H1 (cell line): Measurements from ENCODE around the gene ATF7IP2. TPM values are rescaled to one million over a fixed set of nuclear protein-coding genes. Genes with fewer than 3 reads are reported as not detected.

Source experiments
- CTCF ChIA-PET: fragments of 300-600 bp; sonication (Branson Sonifier 250); formaldehyde crosslinking; loops from one replicate; lab custom pipeline; 2021; ENCODE audit not compliant: partially characterized antibody; lab: Charles Lee
- POLR2A ChIA-PET: fragments of 300-600 bp; sonication (Branson Sonifier 250); formaldehyde crosslinking; loops from one replicate; lab custom pipeline; 2021; ENCODE audit warnings: inconsistent platforms; ENCODE audit not compliant: partially characterized antibody; lab: Charles Lee
- DNase-seq, 2 experiments: peaks; one replicate each; pipeline versions ENCODE4 v3.0.0 to v3.0.0-alpha.2; 2010 to 2022; ENCODE audit warnings: low spot score in 2 of 2, low read depth in 1 of 2, mixed read lengths in 1 of 2
- FAIRE-seq: peaks from 2 replicates; lab custom pipeline; 2011; peaks lifted over from hg19 to GRCh38; lab: Jason Lieb, UNC
- H2AFZ ChIP-seq: 2 replicates; pipeline ENCODE4 v1.8.1; 2012; ENCODE audit warnings: low read length, inconsistent platforms
- H2AK5ac ChIP-seq: 2 replicates; pipeline ENCODE4 v1.6.1; 2013; ENCODE audit warnings: low read depth, low read length
- H2BK120ac ChIP-seq: replicated peaks from 2 replicates; pipeline ENCODE3; 2013; ENCODE audit warnings: low read depth, low read length, inconsistent platforms
- H2BK12ac ChIP-seq: 2 replicates; pipeline ENCODE4 v1.6.1; 2013; ENCODE audit warnings: low read depth, low read length
- H2BK15ac ChIP-seq: 2 replicates; pipeline ENCODE4 v1.6.1; 2013; ENCODE audit warnings: low read length
- H2BK20ac ChIP-seq: 2 replicates; pipeline ENCODE4 v1.6.1; 2013; ENCODE audit warnings: low read length
- H2BK5ac ChIP-seq: 2 replicates; pipeline ENCODE4 v1.6.1; 2013; ENCODE audit warnings: low read depth, low read length
- H3K14ac ChIP-seq: 2 replicates; pipeline ENCODE4 v1.6.1; 2013; ENCODE audit warnings: inconsistent platforms; ENCODE audit not compliant: insufficient read length
- H3K18ac ChIP-seq: 2 replicates; pipeline ENCODE4 v1.6.1; 2013; ENCODE audit warnings: low read length; ENCODE audit errors: extremely low read depth
- H3K23ac ChIP-seq: 2 replicates; pipeline ENCODE4 v1.6.1; 2013; ENCODE audit warnings: inconsistent platforms; ENCODE audit not compliant: insufficient read length
- H3K23me2 ChIP-seq: 2 replicates; pipeline ENCODE4 v1.6.1; 2013; ENCODE audit warnings: low read depth, low read length
- H3K27ac ChIP-seq: 2 replicates; pipeline ENCODE4 v1.6.1; 2011; ENCODE audit warnings: low read depth, low read length, inconsistent platforms
- H3K27me3 ChIP-seq, 4 experiments: replicated peaks in 1 of 4; 1 replicate in 1 of 4; 2 replicates in 3 of 4; pipeline versions ENCODE4 v1.6.1 to v1.8.1; 2011 to 2013; ENCODE audit warnings: low read length in 3 of 4, mild to moderate bottlenecking in 3 of 4, inconsistent platforms in 2 of 4, mixed read lengths in 2 of 4, moderate library complexity in 1 of 4; ENCODE audit not compliant: control insufficient read depth in 3 of 4, insufficient read depth in 3 of 4; ENCODE audit errors: extremely low read depth in 1 of 4
- H3K36me3 ChIP-seq, 4 experiments: 2 replicates each; pipeline versions ENCODE4 v1.6.1 to v1.8.1; 2011 to 2013; ENCODE audit warnings: mild to moderate bottlenecking in 4 of 4, low read length in 3 of 4, moderate library complexity in 2 of 4, control low read depth in 1 of 4, inconsistent platforms in 1 of 4; ENCODE audit not compliant: insufficient read depth in 4 of 4, control insufficient read depth in 2 of 4
- H3K4ac ChIP-seq: replicated peaks from 2 replicates; pipeline ENCODE3; 2013; ENCODE audit warnings: low read length, low read depth, mixed read lengths, inconsistent platforms; ENCODE audit not compliant: insufficient read length
- H3K4me1 ChIP-seq, 4 experiments: replicated peaks in 1 of 4; 1 replicate in 1 of 4; 2 replicates in 3 of 4; pipeline versions ENCODE4 v1.6.1 to v1.8.1; 2011 to 2013; ENCODE audit warnings: low read length in 3 of 4, inconsistent platforms in 2 of 4, mixed read lengths in 1 of 4; ENCODE audit not compliant: insufficient read depth in 4 of 4, control insufficient read depth in 3 of 4
- H3K4me2 ChIP-seq, 2 experiments: 2 replicates each; pipeline versions ENCODE4 v1.6.1 to v1.8.1; 2011 to 2013; ENCODE audit warnings: low read depth in 2 of 2, low read length in 2 of 2, control low read depth in 1 of 2, inconsistent platforms in 1 of 2, mild to moderate bottlenecking in 1 of 2; ENCODE audit not compliant: insufficient read depth in 1 of 2
- H3K4me3 ChIP-seq, 4 experiments: fragments of 200-600, 300-600 bp in 1 of 4; sonication (generic), shearing (Covaris generic), sonication (Bioruptor Twin) in 1 of 4; 2 replicates each; pipeline versions ENCODE4 v1.5.1 to v1.8.1; 2011 to 2016; ENCODE audit warnings: low read length in 4 of 4, low read depth in 3 of 4, control low read depth in 2 of 4, inconsistent platforms in 2 of 4, mild to moderate bottlenecking in 2 of 4, mixed read lengths in 1 of 4, moderate library complexity in 1 of 4; ENCODE audit not compliant: insufficient read depth in 2 of 4; ENCODE audit errors: extremely low read depth in 1 of 4
- H3K56ac ChIP-seq: replicated peaks from 2 replicates; pipeline ENCODE3; 2013; ENCODE audit warnings: low read depth, mild to moderate bottlenecking, mixed read lengths, low read length, inconsistent platforms; ENCODE audit not compliant: insufficient read length
- H3K79me1 ChIP-seq: 2 replicates; pipeline ENCODE4 v1.6.1; 2013; ENCODE audit warnings: low read depth, low read length, control low read depth
- H3K79me2 ChIP-seq, 2 experiments: 2 replicates each; pipeline versions ENCODE4 v1.6.1 to v1.8.1; 2012 to 2013; ENCODE audit warnings: low read length in 2 of 2, mild to moderate bottlenecking in 2 of 2, inconsistent platforms in 1 of 2; ENCODE audit not compliant: insufficient read depth in 2 of 2, control insufficient read depth in 1 of 2
- H3K9ac ChIP-seq, 4 experiments: replicated peaks in 1 of 4; 1 replicate in 1 of 4; 2 replicates in 3 of 4; pipeline versions ENCODE4 v1.6.1 to v1.8.1; 2011 to 2013; ENCODE audit warnings: low read depth in 3 of 4, low read length in 3 of 4, control low read depth in 2 of 4, mild to moderate bottlenecking in 2 of 4, moderate library complexity in 2 of 4, inconsistent platforms in 1 of 4; ENCODE audit errors: extremely low read depth in 1 of 4
- H3K9me3 ChIP-seq, 2 experiments: 2 replicates each; pipeline versions ENCODE4 v1.6.1 to v1.8.1; 2012 to 2013; ENCODE audit warnings: mild to moderate bottlenecking in 2 of 2, moderate library complexity in 2 of 2, control low read depth in 1 of 2, inconsistent platforms in 1 of 2, low read depth in 1 of 2, low read length in 1 of 2, mixed read lengths in 1 of 2; ENCODE audit not compliant: insufficient read depth in 2 of 2
- H4K20me1 ChIP-seq, 2 experiments: replicated peaks in 1 of 2; 2 replicates each; pipeline versions ENCODE3 to v1.8.1; 2011 to 2013; ENCODE audit warnings: inconsistent platforms in 2 of 2, low read length in 2 of 2, mild to moderate bottlenecking in 1 of 2; ENCODE audit not compliant: insufficient read depth in 2 of 2, control insufficient read depth in 1 of 2
- H4K5ac ChIP-seq: 2 replicates; pipeline ENCODE4 v1.6.1; 2013; ENCODE audit warnings: low read length, low read depth, mixed read lengths, inconsistent platforms; ENCODE audit not compliant: insufficient read length
- H4K8ac ChIP-seq: 2 replicates; pipeline ENCODE4 v1.8.0; 2013; ENCODE audit warnings: mild to moderate bottlenecking, moderate library complexity, low read length, inconsistent platforms; ENCODE audit not compliant: insufficient read depth; ENCODE audit errors: extremely low read depth
- H4K91ac ChIP-seq: replicated peaks from 2 replicates; pipeline ENCODE3; 2013; ENCODE audit warnings: low read length, mixed read lengths, inconsistent platforms; ENCODE audit not compliant: insufficient read length
- BCL11A ChIP-seq, 2 experiments: IDR thresholded peaks; one replicate each; pipeline ENCODE4 v1.6.1; 2011; ENCODE audit warnings: low read depth in 2 of 2, low read length in 2 of 2, mild to moderate bottlenecking in 2 of 2
- CREB1 ChIP-seq: IDR thresholded peaks from 2 replicates; pipeline ENCODE4 v1.6.1; 2012; ENCODE audit warnings: inconsistent platforms
- EGR1 ChIP-seq: IDR thresholded peaks from 2 replicates; pipeline ENCODE4 v1.6.1; 2011; ENCODE audit warnings: low read depth, low read length, borderline replicate concordance
- JUN ChIP-seq: IDR thresholded peaks from 2 replicates; pipeline ENCODE4 v1.6.1; 2011; ENCODE audit warnings: low read depth, mild to moderate bottlenecking, improper control_type of control experiment, low read length
- MAFK ChIP-seq: IDR thresholded peaks from 2 replicates; pipeline ENCODE4 v1.6.1; 2012; ENCODE audit warnings: low read depth, mild to moderate bottlenecking, improper control_type of control experiment, low read length
- NANOG ChIP-seq: IDR thresholded peaks from 2 replicates; pipeline ENCODE4 v1.6.1; 2011; ENCODE audit warnings: low read length, low read depth, mild to moderate bottlenecking, inconsistent platforms; ENCODE audit not compliant: insufficient read depth, poor library complexity, severe bottlenecking
- SAP30 ChIP-seq: fragments of 300-600 bp; sonication (generic); IDR thresholded peaks from 2 replicates; pipeline ENCODE4 v1.7.1; 2012; ENCODE audit warnings: low read length, moderate library complexity, mild to moderate bottlenecking, inconsistent platforms; ENCODE audit not compliant: insufficient read depth, insufficient replicate concordance
- SIN3A ChIP-seq, 2 experiments: IDR thresholded peaks in 1 of 2; conservative IDR thresholded peaks in 1 of 2; 2 replicates each; pipeline ENCODE4 v1.6.1; 2011 to 2012; ENCODE audit warnings: low read length in 2 of 2, improper control_type of control experiment in 1 of 2, low read depth in 1 of 2, mild to moderate bottlenecking in 1 of 2
- SRF ChIP-seq: IDR thresholded peaks from 2 replicates; pipeline ENCODE4 v1.6.1; 2011; ENCODE audit warnings: mild to moderate bottlenecking, low read depth, low read length, moderate library complexity
- TAF7 ChIP-seq: optimal IDR thresholded peaks from 2 replicates; pipeline ENCODE3; 2011; ENCODE audit warnings: low read depth, mild to moderate bottlenecking, inconsistent platforms, low read length, moderate library complexity, borderline replicate concordance
- WGBS, 2 experiments: shearing (Covaris generic) in 1 of 2; methylation state at CpG; one replicate each; pipeline versions ENCODE4 v1.1.6 to v1.1.7; 2013 to 2015; ENCODE audit warnings: low lambda C conversion rate in 2 of 2, mixed read lengths in 2 of 2, inconsistent platforms in 1 of 2, low coverage in 1 of 2, missing lambda C conversion rate in 1 of 2; ENCODE audit not compliant: insufficient replicate concordance in 2 of 2, insufficient coverage in 1 of 2, insufficient read length in 1 of 2; ENCODE audit errors: extremely low coverage in 1 of 2, missing lambda C conversion rate in 1 of 2; 5-methylcytosine and 5-hydroxymethylcytosine counted together
- polyA plus RNA-seq, 7 experiments: library from polyadenylated mRNA; depleted of rRNA in 3 of 7; stranded (reverse) in 5 of 7; unstranded in 2 of 7; fragments of >200 nt in 5 of 7; fragments of 200-250 nt in 2 of 7; gene quantifications; 1 replicate in 5 of 7; 2 replicates in 1 of 7; 4 replicates in 1 of 7; pipeline versions ENCODE4 v1.2.1 to v1.2.3, GENCODE V29; 2011 to 2013; ENCODE audit warnings: missing spikeins in 2 of 7, mixed read lengths in 2 of 7
- total RNA-seq: library from RNA; stranded (reverse); fragmentation: NEBNext Ultra II Directional; extraction: Animal tissue kit (Norgen Biotek cat#: 25700); gene quantifications from 2 replicates; pipeline ENCODE4 v1.2.1, GENCODE V29; 2021
- TF ChIP-seq, protein P1 (sequence below): IDR thresholded peaks from 2 replicates; pipeline ENCODE4 v1.6.1; 2012; ENCODE audit warnings: inconsistent platforms

The ATF7IP2 gene
- total and polyA plus RNA-seq, 2 of the 8 experiments (the other 6 are each of a cell fraction or from before 2014, with no cell fraction given): 28.7 to 32.8 TPM

DNA sequence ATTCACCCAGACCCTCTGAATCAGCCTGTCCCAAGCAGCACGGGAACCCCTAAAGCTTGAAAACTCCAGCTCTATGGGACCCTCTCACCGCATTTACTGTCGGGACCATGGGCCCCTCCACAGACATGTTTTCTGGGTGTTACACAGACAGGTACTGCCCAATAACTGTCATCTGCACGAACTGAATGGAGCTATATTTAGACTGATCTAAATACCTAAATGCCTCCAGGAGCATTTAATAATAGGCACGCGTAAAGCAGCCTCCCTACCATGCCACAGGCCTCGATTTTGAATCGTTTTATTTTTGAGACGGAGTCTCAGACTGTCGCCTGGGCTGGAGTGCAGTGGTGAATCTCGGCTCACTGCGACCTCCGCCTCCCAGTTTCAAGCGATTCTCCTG lies 144.8 kb downstream of the ATF7IP2 start:
- Histone ChIP-seq H3K18ac (no peak overlapping the region), H3K27me3 (no peaks in the 10 kb centered on the region), H2BK12ac (no peak overlapping the region), H3K9me3 (no peaks in the 10 kb centered on the region), H3K79me1 (no peaks in the 10 kb centered on the region), H2BK120ac (no peak overlapping the region), H4K8ac (no peak overlapping the region), H3K4me1 (no peaks in the 10 kb centered on the region), H3K23ac (no peak overlapping the region), H3K9ac (no peak overlapping the region), H3K14ac (no peak overlapping the region), H3K56ac (no peak overlapping the region), H4K91ac (no peak overlapping the region), H2BK20ac (no peak overlapping the region), H3K4ac (no peak overlapping the region), H3K27ac (no peak overlapping the region), H2AFZ (no peak overlapping the region), H2BK15ac (no peak overlapping the region), H4K5ac (no peak overlapping the region), H3K79me2 (no peaks in the 10 kb centered on the region), H2AK5ac (no peak overlapping the region), H2BK5ac (no peak overlapping the region), H3K4me2 (no peak overlapping the region), H3K4me3 (no peak overlapping the region), H3K36me3 (no peaks in the 10 kb centered on the region; a peak in 1 of 8 replicates), H3K23me2 (no peaks in the 10 kb centered on the region), H4K20me1 (no peaks in the 10 kb centered on the region)
- no peak for FAIRE-seq
- no peak for DNase-seq
- CTCF ChIA-PET: interaction anchor here (0.8 to 4.2 kb wide), 5 partner anchors 10 to 202 kb away, joined by 3 to 26 read pairs (median 3); no protein-coding TSS in a partner anchor
- no peak for TF ChIP-seq SIN3A (conservative IDR thresholded peaks at IDR 0.05 in 1 of 2, IDR thresholded peaks at IDR 0.05 in 1 of 2; ENCODE audit: low read depth in 1 of 2, low read length in 2 of 2)
- TF ChIP-seq MAFK: no peak
- no peak for TF ChIP-seq NANOG
- TF ChIP-seq, protein P1, sequence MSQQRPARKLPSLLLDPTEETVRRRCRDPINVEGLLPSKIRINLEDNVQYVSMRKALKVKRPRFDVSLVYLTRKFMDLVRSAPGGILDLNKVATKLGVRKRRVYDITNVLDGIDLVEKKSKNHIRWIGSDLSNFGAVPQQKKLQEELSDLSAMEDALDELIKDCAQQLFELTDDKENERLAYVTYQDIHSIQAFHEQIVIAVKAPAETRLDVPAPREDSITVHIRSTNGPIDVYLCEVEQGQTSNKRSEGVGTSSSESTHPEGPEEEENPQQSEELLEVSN: no peak
- no peak for TF ChIP-seq JUN
- TF ChIP-seq SRF: no peak
- TF ChIP-seq CREB1: no peak
- no peak for TF ChIP-seq SAP30
- TF ChIP-seq EGR1: no peak
- no peak for TF ChIP-seq TAF7
- no peak for TF ChIP-seq BCL11A (IDR thresholded peaks at IDR 0.05; ENCODE audit: low read depth in 2 of 2, low read length in 2 of 2)
- 86% methylated on average over 14 of the region's 14 CpGs; no CpG with 5 or more reads in 1 of the 2 experiments for WGBS, 2 experiments
- POLR2A ChIA-PET: no interaction called here
